Uterus (tissue), 4 donors: Measurements from ENCODE around the gene PHB1. TPM values are rescaled to one million over a fixed set of nuclear protein-coding genes. Genes with fewer than 3 reads are reported as not detected.

Experiments
- DNase-seq, 2 donors: peaks; one replicate each; pipeline ENCODE4 v3.0.0-alpha.2; 2019 to 2020
- H3K27ac ChIP-seq, 2 donors: fragments of 200-600 bp; sonication (generic); 1 replicate in 1 of 2; 2 replicates in 1 of 2; pipeline ENCODE4 v1.5.1; 2016 to 2018
- H3K27me3 ChIP-seq, 2 donors: fragments of 200-600 bp; sonication (generic); one replicate each; pipeline ENCODE4 v1.5.1; 2018 to 2019; ENCODE audit warnings: control low read depth in 1 of 2
- H3K36me3 ChIP-seq, 2 donors: fragments of 200-600 bp; sonication (generic); one replicate each; pipeline ENCODE4 v1.5.1; 2019; ENCODE audit warnings: control low read depth in 1 of 2
- H3K4me1 ChIP-seq, 2 donors: fragments of 200-600 bp; sonication (generic); one replicate each; pipeline ENCODE4 v1.5.1; 2018 to 2019; ENCODE audit warnings: control low read depth in 1 of 2
- H3K4me3 ChIP-seq, 2 donors: fragments of 200-600 bp; sonication (generic); 1 replicate in 1 of 2; 2 replicates in 1 of 2; pipeline ENCODE4 v1.5.1; 2018 to 2019; ENCODE audit warnings: mild to moderate bottlenecking in 1 of 2
- H3K9me3 ChIP-seq, 2 donors: fragments of 200-600 bp; sonication (generic); one replicate each; pipeline ENCODE4 v1.5.1; 2019; ENCODE audit warnings: control low read depth in 1 of 2
- CTCF ChIP-seq, 4 experiments: fragments of 200-600 bp in 2 of 4; fragments of 450-650 bp in 2 of 4; sonication (generic) in 2 of 4; IDR thresholded peaks; one replicate each; pipeline ENCODE4 v1.5.1; 2016 to 2019; ENCODE audit warnings: antibody characterized with exemption in 4 of 4, mild to moderate bottlenecking in 2 of 4, moderate library complexity in 1 of 4
- POLR2A ChIP-seq, 2 donors: fragments of 450-650 bp; IDR thresholded peaks; one replicate each; pipeline ENCODE4 v1.6.1; 2016; ENCODE audit warnings: antibody characterized with exemption in 2 of 2, mild to moderate bottlenecking in 1 of 2, moderate library complexity in 1 of 2
- intact Hi-C: fragments of 100-400 bp; cut with DNase I; formaldehyde crosslinking; loops from one replicate; pipeline ENCODE4 v1.15.1; 2023; ENCODE audit warnings: low total_unique reads
- total RNA-seq, 4 donors: library from RNA; depleted of rRNA in 3 of 4; stranded (reverse); fragments of >200 nt in 3 of 4; gene quantifications; one replicate each; pipeline versions ENCODE4 v1.1.0 to v1.2.4, GENCODE V29; 2014 to 2023
- donor health status: DM: yes; HTN: yes; CAD: no.

The PHB1 gene
- total RNA-seq, 4 donors from 2014 or later = 63.5 to 98.4 (median 79.6) TPM

GRCh38 chr17:49378311-49378710 lies 36.4 kb downstream of the PHB1 start:
- no peak for DNase-seq
- TF ChIP-seq CTCF (IDR thresholded peaks at IDR 0.05) (no peak), POLR2A (IDR thresholded peaks at IDR 0.05) (no peak)
- H3K36me3 ChIP-seq = no peaks in the 10 kb centered on the region
- no peak overlapping the region for H3K27ac ChIP-seq
- no peaks in the 10 kb centered on the region for H3K4me1 ChIP-seq
- no peak overlapping the region for H3K4me3 ChIP-seq
- no peaks in the 10 kb centered on the region for H3K27me3 ChIP-seq
- H3K9me3 ChIP-seq = no peaks in the 10 kb centered on the region
- intact Hi-C loops = no loop called here

GRCh38 chr17:49375544-49375943 lies 39.1 kb downstream of the PHB1 start:
- TF ChIP-seq POLR2A (IDR thresholded peaks at IDR 0.05) (no peak), CTCF (IDR thresholded peaks at IDR 0.05) (no peak)
- no peak overlapping the region for H3K4me3 ChIP-seq
- H3K27ac ChIP-seq = no peak overlapping the region
- H3K27me3 ChIP-seq = no peaks in the 10 kb centered on the region
- H3K4me1 ChIP-seq = no peaks in the 10 kb centered on the region
- H3K36me3 ChIP-seq = no peaks in the 10 kb centered on the region
- H3K9me3 ChIP-seq = no peaks in the 10 kb centered on the region
- intact Hi-C loops = no loop called here
- no peak for DNase-seq

- Histone ChIP-seq H3K4me1 (no peaks in the 10 kb centered on the region), H3K9me3 (no peaks in the 10 kb centered on the region), H3K27me3 (no peaks in the 10 kb centered on the region), H3K36me3 (no peaks in the 10 kb centered on the region), H3K27ac (no peak overlapping the region), H3K4me3 (no peak overlapping the region)
- no peak for TF ChIP-seq CTCF (IDR thresholded peaks at IDR 0.05)
- no peak for TF ChIP-seq POLR2A (IDR thresholded peaks at IDR 0.05)
- DNase-seq = no peak
- intact Hi-C loops = no loop called here
Observed at GRCh38 chr17:49373115-49373514, 41.6 kb downstream of the PHB1 start.

GRCh38 chr17:49372425-49372824 lies 42.3 kb downstream of the PHB1 start:
- H3K36me3 ChIP-seq = no peaks in the 10 kb centered on the region
- DNase-seq = no peak
- H3K4me3 ChIP-seq = no peak overlapping the region
- no peak for TF ChIP-seq POLR2A (IDR thresholded peaks at IDR 0.05)
- TF ChIP-seq CTCF (IDR thresholded peaks at IDR 0.05) = no peak
- H3K9me3 ChIP-seq = no peaks in the 10 kb centered on the region
- no peaks in the 10 kb centered on the region for H3K4me1 ChIP-seq
- no peak overlapping the region for H3K27ac ChIP-seq
- H3K27me3 ChIP-seq = no peaks in the 10 kb centered on the region
- intact Hi-C loops = no loop called here

- intact Hi-C loops = no loop called here
- DNase-seq = no peak
- H3K27me3 ChIP-seq = no peaks in the 10 kb centered on the region
Observed at GRCh38 chr17:49370971-49371834, 43.5 kb downstream of the PHB1 start.

More at GRCh38 chr17:49370971-49371834, 43.5 kb downstream of the PHB1 start:
- H3K4me1 ChIP-seq = no peaks in the 10 kb centered on the region
- H3K36me3 ChIP-seq = no peaks in the 10 kb centered on the region
- H3K4me3 ChIP-seq = no peak overlapping the region
- TF ChIP-seq POLR2A (IDR thresholded peaks at IDR 0.05) (no peak), CTCF (IDR thresholded peaks at IDR 0.05) (no peak)
- no peak overlapping the region for H3K27ac ChIP-seq
- no peaks in the 10 kb centered on the region for H3K9me3 ChIP-seq
